Measurements from ENCODE around the gene CCDC149.

The CCDC149 gene

DNA sequence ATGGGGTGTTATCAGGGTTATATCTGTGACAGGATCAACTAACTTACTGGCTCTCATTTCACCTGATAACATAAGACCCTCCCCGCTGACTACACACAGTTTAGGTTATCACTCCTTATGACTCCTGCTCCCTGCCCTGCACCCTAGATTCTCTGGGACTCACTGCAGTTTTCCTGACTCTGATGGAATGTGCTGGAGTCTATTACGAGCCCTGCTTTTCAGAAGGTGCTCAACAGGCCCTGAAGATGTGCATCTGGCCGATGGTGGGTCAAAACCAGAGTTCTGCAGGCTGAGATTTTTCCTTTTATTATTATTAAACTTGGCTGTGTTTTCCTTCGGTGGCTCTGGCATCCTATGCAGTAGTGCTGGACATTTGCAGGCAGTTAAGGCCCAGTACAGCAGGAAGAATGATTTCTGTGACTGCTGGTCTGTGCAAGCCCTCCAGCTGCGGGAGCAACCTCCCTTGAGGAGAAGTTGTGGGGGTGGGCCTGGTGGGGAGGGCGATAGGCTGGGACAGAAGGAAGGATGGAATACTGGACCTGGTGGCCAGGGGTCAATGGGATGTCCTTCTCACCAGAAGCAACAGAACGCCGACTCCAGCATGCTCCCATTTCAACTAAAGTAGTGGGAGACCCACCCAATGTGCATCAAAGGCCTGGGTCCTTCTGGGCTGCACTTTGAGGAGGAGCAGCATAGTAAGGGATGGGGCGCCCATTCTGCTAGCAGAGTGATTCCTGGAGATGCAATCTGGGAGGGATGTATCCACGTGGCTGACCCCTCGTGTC lies 106.4 kb downstream of the CCDC149 start:
- TF ChIP-seq BACH2 (CRISPR knock-in tag; IDR thresholded peaks at IDR 0.05; ENCODE audit: borderline replicate concordance) = no peak
- no peak for TF ChIP-seq GLIS3 (CRISPR knock-in tag; IDR thresholded peaks at IDR 0.05)
- TF ChIP-seq TOX (CRISPR knock-in tag; IDR thresholded peaks at IDR 0.05; ENCODE audit: borderline replicate concordance) = no peak
- TF ChIP-seq, protein P1, sequence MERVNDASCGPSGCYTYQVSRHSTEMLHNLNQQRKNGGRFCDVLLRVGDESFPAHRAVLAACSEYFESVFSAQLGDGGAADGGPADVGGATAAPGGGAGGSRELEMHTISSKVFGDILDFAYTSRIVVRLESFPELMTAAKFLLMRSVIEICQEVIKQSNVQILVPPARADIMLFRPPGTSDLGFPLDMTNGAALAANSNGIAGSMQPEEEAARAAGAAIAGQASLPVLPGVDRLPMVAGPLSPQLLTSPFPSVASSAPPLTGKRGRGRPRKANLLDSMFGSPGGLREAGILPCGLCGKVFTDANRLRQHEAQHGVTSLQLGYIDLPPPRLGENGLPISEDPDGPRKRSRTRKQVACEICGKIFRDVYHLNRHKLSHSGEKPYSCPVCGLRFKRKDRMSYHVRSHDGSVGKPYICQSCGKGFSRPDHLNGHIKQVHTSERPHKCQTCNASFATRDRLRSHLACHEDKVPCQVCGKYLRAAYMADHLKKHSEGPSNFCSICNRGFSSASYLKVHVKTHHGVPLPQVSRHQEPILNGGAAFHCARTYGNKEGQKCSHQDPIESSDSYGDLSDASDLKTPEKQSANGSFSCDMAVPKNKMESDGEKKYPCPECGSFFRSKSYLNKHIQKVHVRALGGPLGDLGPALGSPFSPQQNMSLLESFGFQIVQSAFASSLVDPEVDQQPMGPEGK (CRISPR knock-in tag; IDR thresholded peaks at IDR 0.05; ENCODE audit: borderline replicate concordance) = no peak
- no peak for TF ChIP-seq ISL1 (CRISPR knock-in tag; IDR thresholded peaks at IDR 0.05)
- no peak for TF ChIP-seq RARB (CRISPR knock-in tag; IDR thresholded peaks at IDR 0.05)
- TF ChIP-seq ESRRG (CRISPR knock-in tag; IDR thresholded peaks at IDR 0.05) = no peak
- TF ChIP-seq ZNF8 (CRISPR knock-in tag; IDR thresholded peaks at IDR 0.05) = no peak
- TF ChIP-seq, protein P2, sequence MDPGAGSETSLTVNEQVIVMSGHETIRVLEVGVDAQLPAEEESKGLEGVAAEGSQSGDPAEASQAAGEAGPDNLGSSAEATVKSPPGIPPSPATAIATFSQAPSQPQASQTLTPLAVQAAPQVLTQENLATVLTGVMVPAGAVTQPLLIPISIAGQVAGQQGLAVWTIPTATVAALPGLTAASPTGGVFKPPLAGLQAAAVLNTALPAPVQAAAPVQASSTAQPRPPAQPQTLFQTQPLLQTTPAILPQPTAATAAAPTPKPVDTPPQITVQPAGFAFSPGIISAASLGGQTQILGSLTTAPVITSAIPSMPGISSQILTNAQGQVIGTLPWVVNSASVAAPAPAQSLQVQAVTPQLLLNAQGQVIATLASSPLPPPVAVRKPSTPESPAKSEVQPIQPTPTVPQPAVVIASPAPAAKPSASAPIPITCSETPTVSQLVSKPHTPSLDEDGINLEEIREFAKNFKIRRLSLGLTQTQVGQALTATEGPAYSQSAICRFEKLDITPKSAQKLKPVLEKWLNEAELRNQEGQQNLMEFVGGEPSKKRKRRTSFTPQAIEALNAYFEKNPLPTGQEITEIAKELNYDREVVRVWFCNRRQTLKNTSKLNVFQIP (CRISPR knock-in tag; IDR thresholded peaks at IDR 0.05; ENCODE audit: borderline replicate concordance, low read depth) = no peak
- TF ChIP-seq ZFP3 (CRISPR knock-in tag; IDR thresholded peaks at IDR 0.05) = no peak
- no peak for ATAC-seq

GRCh38 chr4:24805566-24805965 lies 107.3 kb downstream of the CCDC149 start:
- no peak for ATAC-seq
- TF ChIP-seq ZFP3 (CRISPR knock-in tag; IDR thresholded peaks at IDR 0.05) (no peak), ZNF8 (CRISPR knock-in tag; IDR thresholded peaks at IDR 0.05) (no peak), CSDC2 (CRISPR knock-in tag; IDR thresholded peaks at IDR 0.05) (no peak), GLIS3 (CRISPR knock-in tag; IDR thresholded peaks at IDR 0.05) (no peak), ZFP30 (CRISPR knock-in tag; IDR thresholded peaks at IDR 0.05) (no peak), ISL1 (CRISPR knock-in tag; IDR thresholded peaks at IDR 0.05) (no peak), TCF4 (CRISPR knock-in tag; IDR thresholded peaks at IDR 0.05; ENCODE audit: borderline replicate concordance) (no peak), OSR1 (CRISPR knock-in tag; IDR thresholded peaks at IDR 0.05) (no peak), ESRRG (CRISPR knock-in tag; IDR thresholded peaks at IDR 0.05) (no peak), PPARA (CRISPR knock-in tag; IDR thresholded peaks at IDR 0.05; ENCODE audit: borderline replicate concordance) (no peak), ZNF70 (CRISPR knock-in tag; IDR thresholded peaks at IDR 0.05) (no peak), SNAI2 (CRISPR knock-in tag; IDR thresholded peaks at IDR 0.05) (no peak)
- TF ChIP-seq, protein P2 (CRISPR knock-in tag; IDR thresholded peaks at IDR 0.05; ENCODE audit: borderline replicate concordance, low read depth) = no peak
- TF ChIP-seq, protein P3, sequence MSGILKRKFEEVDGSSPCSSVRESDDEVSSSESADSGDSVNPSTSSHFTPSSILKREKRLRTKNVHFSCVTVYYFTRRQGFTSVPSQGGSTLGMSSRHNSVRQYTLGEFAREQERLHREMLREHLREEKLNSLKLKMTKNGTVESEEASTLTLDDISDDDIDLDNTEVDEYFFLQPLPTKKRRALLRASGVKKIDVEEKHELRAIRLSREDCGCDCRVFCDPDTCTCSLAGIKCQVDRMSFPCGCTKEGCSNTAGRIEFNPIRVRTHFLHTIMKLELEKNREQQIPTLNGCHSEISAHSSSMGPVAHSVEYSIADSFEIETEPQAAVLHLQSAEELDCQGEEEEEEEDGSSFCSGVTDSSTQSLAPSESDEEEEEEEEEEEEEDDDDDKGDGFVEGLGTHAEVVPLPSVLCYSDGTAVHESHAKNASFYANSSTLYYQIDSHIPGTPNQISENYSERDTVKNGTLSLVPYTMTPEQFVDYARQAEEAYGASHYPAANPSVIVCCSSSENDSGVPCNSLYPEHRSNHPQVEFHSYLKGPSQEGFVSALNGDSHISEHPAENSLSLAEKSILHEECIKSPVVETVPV (CRISPR knock-in tag; IDR thresholded peaks at IDR 0.05) = no peak

DNA sequence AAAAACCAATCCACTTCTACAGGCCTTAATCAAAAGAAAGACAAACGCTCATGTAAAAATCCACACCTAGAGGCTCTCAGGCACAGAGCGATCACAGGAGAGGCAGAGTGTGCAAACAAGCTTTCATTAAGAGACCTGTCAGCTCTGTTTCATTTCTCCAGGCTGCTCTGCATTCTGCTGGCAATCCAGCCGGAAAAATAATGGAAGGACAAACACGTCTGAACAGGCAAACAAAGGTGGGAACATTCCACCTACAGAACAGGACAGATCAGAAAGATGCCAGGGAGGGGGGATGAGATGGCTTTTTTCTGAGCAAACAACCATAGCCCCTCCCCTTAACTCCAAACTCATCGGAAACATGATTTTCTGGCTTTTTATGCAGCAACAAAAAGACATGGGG lies 107.8 kb downstream of the CCDC149 start:
- TF ChIP-seq ESRRG (CRISPR knock-in tag; IDR thresholded peaks at IDR 0.05) (no peak), ARNTL (CRISPR knock-in tag; IDR thresholded peaks at IDR 0.05; ENCODE audit: borderline replicate concordance, low read depth) (no peak)
- ATAC-seq = no peak

- TF ChIP-seq ARNTL (CRISPR knock-in tag; IDR thresholded peaks at IDR 0.05; ENCODE audit: borderline replicate concordance, low read depth) (no peak), TOX (CRISPR knock-in tag; IDR thresholded peaks at IDR 0.05; ENCODE audit: borderline replicate concordance) (no peak), TCF4 (CRISPR knock-in tag; IDR thresholded peaks at IDR 0.05; ENCODE audit: borderline replicate concordance) (no peak), GLIS3 (CRISPR knock-in tag; IDR thresholded peaks at IDR 0.05) (no peak), SNAI2 (CRISPR knock-in tag; IDR thresholded peaks at IDR 0.05) (no peak)
- TF ChIP-seq, protein P1 (CRISPR knock-in tag; IDR thresholded peaks at IDR 0.05; ENCODE audit: borderline replicate concordance) = no peak
- ATAC-seq = no peak
Observed at GRCh38 chr4:24802648-24803047, 110.2 kb downstream of the CCDC149 start.

All from SK-N-SH treated with all-trans-retinoic acid at 6 μM for 48 hours (cell line).